H9 (cell line): ENCODE results near the gene IL10. TPM values are rescaled to one million over a fixed set of nuclear protein-coding genes. Genes with fewer than 3 reads are reported as not detected.

ENCODE experiments used
- DNase-seq: peaks from one replicate; pipeline ENCODE4 v3.0.0-alpha.2; 2017
- H2AFZ ChIP-seq: one replicate; pipeline ENCODE4 v1.6.1; 2013; ENCODE audit warnings: mild to moderate bottlenecking, low read length, control low read depth, moderate library complexity
- H2AK5ac ChIP-seq: 2 replicates; pipeline ENCODE4 v1.6.1; 2013; ENCODE audit warnings: low read length, control low read depth, mixed read lengths; ENCODE audit not compliant: insufficient read length
- H2BK120ac ChIP-seq: one replicate; pipeline ENCODE4 v1.6.1; 2013; ENCODE audit warnings: low read depth, mild to moderate bottlenecking, low read length, control low read depth, inconsistent platforms; ENCODE audit not compliant: poor library complexity, severe bottlenecking
- H2BK12ac ChIP-seq: 2 replicates; pipeline ENCODE4 v1.6.1; 2013; ENCODE audit warnings: low read length, control low read depth, mixed read lengths, low read depth; ENCODE audit not compliant: insufficient read length
- H2BK15ac ChIP-seq: 2 replicates; pipeline ENCODE4 v1.6.1; 2013; ENCODE audit warnings: low read depth, low read length, control low read depth
- H2BK20ac ChIP-seq: one replicate; pipeline ENCODE4 v1.6.1; 2013; ENCODE audit warnings: low read depth, mild to moderate bottlenecking, low read length, control low read depth, inconsistent platforms; ENCODE audit not compliant: poor library complexity, severe bottlenecking
- H2BK5ac ChIP-seq: 2 replicates; pipeline ENCODE4 v1.6.1; 2013; ENCODE audit warnings: low read length, control low read depth, mixed read lengths; ENCODE audit not compliant: insufficient read length
- H3K14ac ChIP-seq: 2 replicates; pipeline ENCODE4 v1.6.1; 2013; ENCODE audit warnings: low read length, control low read depth; ENCODE audit not compliant: insufficient read depth
- H3K18ac ChIP-seq: 2 replicates; pipeline ENCODE4 v1.6.1; 2013; ENCODE audit warnings: low read depth, mild to moderate bottlenecking, mixed read lengths, low read length, control low read depth; ENCODE audit not compliant: insufficient read length
- H3K23ac ChIP-seq: 2 replicates; pipeline ENCODE4 v1.6.1; 2013; ENCODE audit warnings: low read length, control low read depth, mixed read lengths, low read depth; ENCODE audit not compliant: insufficient read length
- H3K23me2 ChIP-seq: 2 replicates; pipeline ENCODE4 v1.6.1; 2013; ENCODE audit warnings: low read depth, mild to moderate bottlenecking, mixed read lengths, low read length, control low read depth; ENCODE audit not compliant: insufficient read length, poor library complexity, severe bottlenecking
- H3K27ac ChIP-seq: 2 replicates; pipeline ENCODE4 v1.5.1; 2013; ENCODE audit warnings: low read length, control low read depth, mixed read lengths, low read depth; ENCODE audit not compliant: insufficient read length
- H3K27me3 ChIP-seq: 2 replicates; pipeline ENCODE4 v1.6.1; 2013; ENCODE audit warnings: low read length, control low read depth, inconsistent platforms; ENCODE audit not compliant: insufficient read depth
- H3K4ac ChIP-seq: 2 replicates; pipeline ENCODE4 v1.6.1; 2013; ENCODE audit warnings: low read depth, mild to moderate bottlenecking, control low read depth, inconsistent platforms, low read length, moderate library complexity
- H3K4me1 ChIP-seq: 2 replicates; pipeline ENCODE4 v1.6.1; 2013; ENCODE audit warnings: low read length, control low read depth, inconsistent platforms; ENCODE audit not compliant: insufficient read depth
- H3K4me2 ChIP-seq: 2 replicates; pipeline ENCODE4 v1.6.1; 2013; ENCODE audit warnings: low read length, control low read depth, mixed read lengths; ENCODE audit not compliant: insufficient read length, insufficient read depth
- H3K56ac ChIP-seq: 2 replicates; pipeline ENCODE4 v1.6.1; 2013; ENCODE audit warnings: low read depth, mild to moderate bottlenecking, mixed read lengths, low read length, control low read depth; ENCODE audit not compliant: insufficient read length
- H3K79me1 ChIP-seq: 2 replicates; pipeline ENCODE4 v1.6.1; 2013; ENCODE audit warnings: low read depth, mild to moderate bottlenecking, moderate library complexity, low read length, control low read depth, inconsistent platforms; ENCODE audit not compliant: insufficient read depth, poor library complexity, severe bottlenecking
- H3K79me2 ChIP-seq: 2 replicates; pipeline ENCODE4 v1.6.1; 2013; ENCODE audit warnings: low read length, control low read depth, inconsistent platforms; ENCODE audit not compliant: insufficient read depth
- H3K9ac ChIP-seq: 2 replicates; pipeline ENCODE4 v1.6.1; 2013; ENCODE audit warnings: low read length, control low read depth, mixed read lengths; ENCODE audit not compliant: insufficient read length; ENCODE audit errors: extremely low read depth
- H3K9me3 ChIP-seq: one replicate; pipeline ENCODE4 v1.6.1; 2013; ENCODE audit warnings: low read depth, low read length, inconsistent platforms; ENCODE audit not compliant: control insufficient read depth
- H3T11ph ChIP-seq: one replicate; pipeline ENCODE4 v1.6.1; 2013; ENCODE audit warnings: mild to moderate bottlenecking, low read length, control low read depth, inconsistent platforms
- H4K20me1 ChIP-seq: one replicate; pipeline ENCODE4 v1.6.1; 2013; ENCODE audit not compliant: control insufficient read depth, insufficient read length, insufficient read depth
- H4K5ac ChIP-seq: 2 replicates; pipeline ENCODE4 v1.6.1; 2013; ENCODE audit warnings: low read depth, mild to moderate bottlenecking, mixed read lengths, low read length, control low read depth; ENCODE audit not compliant: insufficient read length
- H4K8ac ChIP-seq: replicated peaks from 2 replicates; pipeline ENCODE4 v1.6.1; 2013; ENCODE audit warnings: low read length, control low read depth, mixed read lengths, low read depth; ENCODE audit not compliant: insufficient read length
- H4K91ac ChIP-seq: 2 replicates; pipeline ENCODE4 v1.6.1; 2013; ENCODE audit warnings: low read depth, mild to moderate bottlenecking, moderate library complexity, mixed read lengths, low read length, control low read depth; ENCODE audit not compliant: insufficient read length
- H3K27ac Mint-ChIP-seq, 3 experiments: 2 replicates in 2 of 3; 3 replicates in 1 of 3; pipeline ENCODE4 v1.8.0; 2020 to 2021; ENCODE audit warnings: mixed read lengths in 3 of 3, mild to moderate bottlenecking in 1 of 3, moderate library complexity in 1 of 3
- H3K27me3 Mint-ChIP-seq: 2 replicates; pipeline ENCODE4 v1.8.0; 2021; ENCODE audit warnings: low read depth, mild to moderate bottlenecking, moderate library complexity, mixed read lengths
- H3K36me3 Mint-ChIP-seq, 3 experiments: 2 replicates in 2 of 3; 3 replicates in 1 of 3; pipeline ENCODE4 v1.8.0; 2020 to 2021; ENCODE audit warnings: low read depth in 3 of 3, mixed read lengths in 3 of 3; ENCODE audit not compliant: insufficient read depth in 1 of 3
- H3K4me1 Mint-ChIP-seq, 2 experiments: 2 replicates each; pipeline ENCODE4 v1.8.0; 2020; ENCODE audit warnings: mixed read lengths in 2 of 2
- H3K4me3 Mint-ChIP-seq, 2 experiments: 2 replicates in 1 of 2; 3 replicates in 1 of 2; pipeline ENCODE4 v1.8.0; 2020 to 2021; ENCODE audit warnings: mild to moderate bottlenecking in 2 of 2, mixed read lengths in 2 of 2, moderate library complexity in 1 of 2
- H3K9me3 Mint-ChIP-seq, 2 experiments: 2 replicates in 1 of 2; 3 replicates in 1 of 2; pipeline ENCODE4 v1.8.0; 2020; ENCODE audit warnings: mild to moderate bottlenecking in 2 of 2, mixed read lengths in 2 of 2, moderate library complexity in 1 of 2
- CTCF ChIP-seq: fragments of 200-600 bp; sonication (generic); conservative IDR thresholded peaks from 3 replicates; pipeline ENCODE4 v1.8.0; 2021; ENCODE audit warnings: antibody characterized with exemption, mild to moderate bottlenecking
- WGBS: extraction: QIAGEN DNeasy Blood & Tissue Kit; methylation state at CpG from one replicate; pipeline ENCODE4 v1.1.7; 2013; ENCODE audit warnings: missing lambda C conversion rate, low lambda C conversion rate, mixed read lengths; ENCODE audit not compliant: insufficient read length; ENCODE audit errors: extremely low coverage; 5-methylcytosine and 5-hydroxymethylcytosine counted together
- total RNA-seq: library from RNA; stranded (reverse); gene quantifications from 2 replicates; pipeline ENCODE4 v1.2.1, GENCODE V29; 2021

IL10 gene
- total RNA-seq, 1 experiment from 2014 or later: not detected

GRCh38 chr1:206738370-206739366 is 33.6 kb downstream of the IL10 start:
- no peak overlapping the region for H3K56ac ChIP-seq
- H4K5ac ChIP-seq: no peak overlapping the region
- no peak overlapping the region for H2BK20ac ChIP-seq
- peaks cover 2% of the 10 kb centered on the region; the same call in 1 of the 2 replicates for H3K4me1 ChIP-seq
- peaks cover 0 to 3% (median 0%) of the 10 kb centered on the region in 3 experiments; a peak in 3 of 7 replicates for H3K36me3 Mint-ChIP-seq
- no peaks in the 10 kb centered on the region for H3K9me3 Mint-ChIP-seq
- H3K23ac ChIP-seq: no peak overlapping the region
- no peaks in the 10 kb centered on the region for H3K9me3 ChIP-seq
- H4K20me1 ChIP-seq: no peaks in the 10 kb centered on the region
- no peak overlapping the region for H2BK120ac ChIP-seq
- no peak overlapping the region for H2AFZ ChIP-seq
- no peaks in the 10 kb centered on the region for H3K79me1 ChIP-seq
- peak; percentile 62 for TF ChIP-seq CTCF
- no peak overlapping the region for H3K4me2 ChIP-seq
- H3K4me1 Mint-ChIP-seq: peaks cover 11 to 15% of the 10 kb centered on the region in 2 experiments
- H3K27me3 ChIP-seq: no peaks in the 10 kb centered on the region
- peak overlapping the region in 1 of 3 experiments; percentile 86; a peak in 1 of 7 replicates for H3K27ac Mint-ChIP-seq
- H2BK12ac ChIP-seq: no peak overlapping the region
- H2BK5ac ChIP-seq: no peak overlapping the region
- H3K4me3 Mint-ChIP-seq: no peak overlapping the region
- H2AK5ac ChIP-seq: no peak overlapping the region
- H3K14ac ChIP-seq: no peak overlapping the region
- no peak overlapping the region for H3K4ac ChIP-seq
- H4K91ac ChIP-seq: no peak overlapping the region
- no peaks in the 10 kb centered on the region for H3K79me2 ChIP-seq
- WGBS: no CpG with 5 or more reads among the region's 3 CpGs
- no peaks in the 10 kb centered on the region; the same call in none of the 2 replicates for H3K27me3 Mint-ChIP-seq
- H2BK15ac ChIP-seq: no peak overlapping the region
- H4K8ac ChIP-seq: no peak overlapping the region
- H3K18ac ChIP-seq: no peak overlapping the region
- peak; percentile 49 for DNase-seq
- H3K23me2 ChIP-seq: no peaks in the 10 kb centered on the region
- no peak overlapping the region for H3K9ac ChIP-seq
- no peak overlapping the region for H3K27ac ChIP-seq
- H3T11ph ChIP-seq: no peak overlapping the region
